HG03039 (cell line): ENCODE measurements around the gene C11orf98.
A peak's percentile ranks its signal among the peaks of the same experiment; 100 is the strongest.
"Not testable (repeated sequence)": the region's sequence is repeated elsewhere in the genome, so short reads cannot be mapped to it uniquely, and the experiment has no call there.

Experiments
- ATAC-seq: cut with Tn5 transposase; IDR thresholded peaks from one replicate; pipeline ENCODE4 v1.9.1; 2021; ENCODE audit warnings: mild to moderate bottlenecking, moderate library complexity; ENCODE audit not compliant: unreplicated experiment

Gene C11orf98

DNA sequence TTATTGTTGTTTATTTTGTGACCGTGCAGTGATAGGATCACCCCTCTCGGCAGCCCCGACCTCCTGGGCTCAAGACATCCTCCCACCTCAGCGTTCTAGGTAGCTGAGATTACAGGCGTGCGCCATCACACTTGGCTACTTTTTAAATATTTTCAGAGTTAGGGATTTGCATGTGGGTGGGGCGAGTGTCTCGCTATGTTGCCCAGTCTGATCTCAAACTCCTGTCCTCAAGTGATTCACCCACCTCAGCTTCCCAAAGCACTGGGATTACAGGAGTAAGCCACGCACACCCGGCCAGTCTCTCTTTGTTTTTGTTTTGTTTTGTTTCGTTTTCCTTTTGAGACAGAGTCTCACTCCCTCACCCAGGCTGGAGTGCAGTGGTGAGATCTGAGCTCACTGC is 10.7 kb downstream of the C11orf98 start:
- no peak for ATAC-seq

- ATAC-seq = no peak
Measured at GRCh38 chr11:62652161-62653006, 12.6 kb downstream of the C11orf98 start.

DNA sequence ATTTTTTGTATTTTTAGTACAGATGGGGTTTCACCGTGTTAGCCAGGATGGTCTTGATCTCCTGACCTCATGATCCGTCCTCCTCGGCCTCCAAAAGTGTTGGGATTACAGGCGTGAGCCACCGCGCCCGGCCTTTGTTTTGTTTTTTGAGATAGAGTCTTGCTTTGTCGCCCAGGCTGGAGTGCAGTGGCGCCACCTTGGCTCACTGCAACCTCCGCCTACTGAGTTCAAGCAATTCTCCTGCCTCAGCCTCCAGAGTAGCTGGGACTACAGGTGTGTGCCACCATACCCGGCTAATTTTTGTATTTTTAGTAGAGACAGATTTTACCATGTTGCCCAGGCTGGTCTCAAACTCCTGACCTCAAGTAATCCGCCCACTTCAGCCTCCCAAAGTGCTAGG is 14.7 kb downstream of the C11orf98 start:
- ATAC-seq = not testable (repeated sequence)

GRCh38 chr11:62649486-62649885 is 15.5 kb downstream of the C11orf98 start:
- ATAC-seq = no peak

- no peak for ATAC-seq
Measured at GRCh38 chr11:62648967-62649364, 16.0 kb downstream of the C11orf98 start.

- ATAC-seq = no peak
Measured at GRCh38 chr11:62648185-62648966, 16.6 kb downstream of the C11orf98 start.

DNA sequence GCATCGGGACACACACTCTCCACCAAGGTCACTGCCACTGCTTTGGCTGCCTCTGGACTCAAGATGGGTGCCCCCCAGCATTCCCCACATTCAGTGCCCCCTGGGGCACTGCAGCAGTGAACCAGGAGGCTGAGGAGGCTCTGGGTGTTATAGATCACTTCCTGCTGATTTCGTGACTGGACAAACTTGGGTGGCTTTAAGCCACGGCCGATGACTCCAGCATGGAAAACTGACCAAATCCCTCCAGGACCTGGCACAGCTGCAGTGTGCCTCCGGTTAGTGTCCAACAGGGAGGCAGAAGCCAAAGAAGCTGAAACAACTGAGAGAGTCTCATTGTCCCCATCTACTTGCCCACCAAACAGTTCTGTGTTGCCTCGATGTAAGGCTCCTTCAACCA is 17.4 kb downstream of the C11orf98 start:
- ATAC-seq = no peak

DNA sequence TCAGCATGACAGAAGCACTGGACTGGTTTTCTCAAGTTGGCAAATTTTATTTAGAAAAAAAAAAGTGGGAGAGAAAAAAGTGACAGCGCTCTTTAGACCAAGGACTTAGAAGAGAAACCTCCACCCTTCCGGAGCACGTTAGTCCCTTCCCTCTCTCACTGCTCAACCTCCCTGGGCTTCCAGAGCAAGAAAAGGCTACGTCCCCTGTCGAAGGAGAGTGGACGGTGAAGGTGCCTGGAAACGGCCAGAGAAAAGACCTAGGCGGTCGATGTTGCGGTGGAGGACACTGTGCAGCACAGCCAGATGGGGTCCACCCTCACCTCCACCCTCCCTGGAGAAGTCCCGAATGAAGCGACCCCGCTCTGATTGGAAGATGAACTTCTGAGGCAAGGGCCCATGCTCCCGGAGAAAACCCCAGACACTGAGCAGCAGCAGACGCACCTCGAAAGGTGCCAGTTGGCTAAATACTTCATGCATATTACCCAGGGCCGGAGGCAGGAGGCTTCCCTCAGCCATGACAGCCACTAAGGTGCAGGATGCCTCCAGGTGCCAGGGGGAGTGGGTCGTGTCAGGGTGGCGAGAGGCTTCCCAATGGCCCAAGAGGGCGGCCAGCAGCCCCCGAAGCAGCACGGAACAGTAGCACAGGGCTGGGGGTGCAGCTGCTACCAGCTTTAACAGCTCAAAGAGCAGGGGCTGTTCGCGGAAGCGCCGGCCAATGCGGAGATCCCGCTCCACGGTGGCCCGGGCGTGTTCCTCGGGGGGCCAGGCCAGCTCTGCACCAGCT is 18.0 kb downstream of the C11orf98 start:
- no peak for ATAC-seq

DNA sequence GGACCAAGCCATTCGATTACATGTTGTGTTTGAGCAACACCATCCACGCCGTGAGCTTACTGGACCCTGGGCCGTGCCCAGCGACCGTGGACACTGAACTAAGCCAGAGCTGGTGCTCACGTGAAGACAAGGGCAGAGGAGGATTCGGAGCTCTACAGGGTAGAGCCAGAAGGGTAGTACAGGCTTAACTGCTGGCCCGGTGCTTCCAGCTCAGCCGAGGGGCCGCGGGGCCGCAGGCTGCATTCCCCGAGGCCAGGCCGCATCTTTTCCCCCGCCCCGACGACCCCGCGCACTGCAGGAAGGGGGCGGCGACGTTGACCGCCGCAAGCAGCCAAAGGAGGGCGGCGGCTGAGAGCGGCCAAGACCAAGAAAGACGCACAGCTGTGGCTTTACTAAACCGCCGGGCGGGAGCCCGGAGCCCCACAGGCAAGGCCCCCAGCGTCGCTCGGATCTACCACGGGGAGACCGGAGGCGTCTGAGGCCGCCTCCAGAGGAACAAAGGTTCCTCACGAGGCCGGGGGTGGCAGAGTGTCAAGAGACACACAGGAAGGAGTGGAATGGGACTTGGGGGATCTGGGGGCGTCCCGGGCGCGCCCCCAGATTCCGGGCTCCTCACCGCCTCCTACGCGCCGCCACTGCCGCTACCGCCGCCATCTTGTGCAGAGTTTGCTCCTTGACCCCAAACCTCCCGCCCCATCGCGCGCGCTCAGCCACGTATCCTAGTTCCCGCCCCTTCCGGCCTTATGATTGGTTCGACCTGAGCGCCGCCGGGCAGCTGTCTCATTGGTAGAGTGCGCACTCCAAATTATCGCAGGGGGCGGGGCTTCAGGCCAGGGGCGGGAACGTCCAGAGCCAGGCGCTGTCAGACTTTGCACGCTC is 18.8 kb downstream of the C11orf98 start, which contains the start of gene GANAB:
Gene GANAB (minus strand): TSS at position 668 of the 879 bp plus-strand sequence. CDS start 14 bp downstream, at position 654.
- peak; percentile 83 for ATAC-seq

GRCh38 chr11:62645671-62645945 is 19.4 kb downstream of the C11orf98 start:
- ATAC-seq = no peak

- no peak for ATAC-seq
Measured at GRCh38 chr11:62644220-62644619, 20.8 kb downstream of the C11orf98 start.

DNA sequence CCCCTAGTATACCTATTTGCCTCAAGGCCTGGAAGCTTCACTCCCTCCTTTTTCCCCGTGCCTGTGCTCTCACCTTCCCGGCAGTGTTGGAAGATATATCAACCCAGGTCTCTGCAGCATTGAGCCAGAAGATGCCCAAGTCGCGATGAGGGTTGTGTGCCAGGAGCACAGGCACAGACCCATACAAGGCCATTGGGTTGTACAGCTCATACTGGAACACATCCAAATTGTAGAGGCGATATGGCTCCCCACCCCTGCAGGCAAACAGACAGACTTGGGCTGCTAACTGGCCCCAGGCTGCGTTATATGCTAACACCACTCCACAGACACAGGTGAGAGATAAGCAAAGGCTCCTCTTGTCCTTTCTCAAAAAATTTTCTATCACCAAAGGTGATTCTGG is 32.5 kb downstream of the C11orf98 start:
- ATAC-seq = no peak

GRCh38 chr11:62627713-62628112 is 37.3 kb downstream of the C11orf98 start:
- ATAC-seq = no peak

GRCh38 chr11:62622476-62623089 is 42.4 kb downstream of the C11orf98 start:
- ATAC-seq = no peak

DNA sequence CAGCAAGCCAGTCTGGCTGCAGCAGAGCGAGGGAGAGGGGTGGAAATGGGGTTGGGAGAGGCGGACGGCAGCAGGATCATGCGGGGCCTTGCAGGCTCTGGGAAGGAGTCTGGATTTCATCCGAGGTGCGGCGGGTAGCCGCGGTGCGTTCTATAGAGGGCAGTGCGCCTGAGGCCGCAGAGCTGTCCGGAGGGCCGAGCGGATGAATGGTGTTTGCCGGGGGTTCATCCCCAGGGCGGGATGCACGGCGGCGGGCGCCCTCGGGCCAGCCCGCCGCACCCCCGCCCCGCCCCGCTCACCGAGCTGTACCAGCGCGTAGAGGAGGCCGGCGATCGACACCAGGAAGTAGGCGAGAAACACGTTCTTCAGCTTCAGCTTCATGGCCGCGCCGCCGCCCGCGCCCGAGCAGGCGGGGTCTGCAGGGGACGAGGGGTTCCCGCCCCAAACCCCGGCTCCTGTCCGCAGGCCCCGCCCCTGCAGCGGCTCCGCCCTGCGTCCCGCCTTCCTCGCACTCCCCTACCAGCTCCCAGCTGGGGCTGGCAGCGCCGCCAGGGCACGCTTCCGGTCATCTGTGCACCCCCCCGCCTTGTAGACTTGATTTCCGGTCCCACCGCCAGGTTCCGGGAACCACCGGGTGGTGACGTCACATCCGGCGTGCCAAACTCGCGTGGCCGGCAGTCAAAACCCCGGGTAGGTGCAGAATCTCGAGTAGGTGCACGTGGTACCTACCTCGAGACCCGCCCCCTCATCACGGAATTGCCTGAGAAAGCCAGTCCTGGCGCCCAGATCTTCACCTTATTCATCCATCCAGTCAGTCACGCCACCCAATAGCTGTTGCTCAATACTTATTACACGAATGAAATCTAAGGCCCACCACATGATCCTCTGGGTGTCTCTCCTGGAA is 43.2 kb downstream of the C11orf98 start, which contains the start of gene B3GAT3:
Gene B3GAT3 (minus strand): TSS at position 420 of the 904 bp plus-strand sequence. CDS start 39 bp downstream, at position 381.
- ATAC-seq = peak; percentile 88

- ATAC-seq = no peak
Measured at GRCh38 chr11:62621027-62621566, 43.9 kb downstream of the C11orf98 start.

- not testable (repeated sequence) for ATAC-seq
Measured at GRCh38 chr11:62616957-62617356, 48.1 kb downstream of the C11orf98 start.

DNA sequence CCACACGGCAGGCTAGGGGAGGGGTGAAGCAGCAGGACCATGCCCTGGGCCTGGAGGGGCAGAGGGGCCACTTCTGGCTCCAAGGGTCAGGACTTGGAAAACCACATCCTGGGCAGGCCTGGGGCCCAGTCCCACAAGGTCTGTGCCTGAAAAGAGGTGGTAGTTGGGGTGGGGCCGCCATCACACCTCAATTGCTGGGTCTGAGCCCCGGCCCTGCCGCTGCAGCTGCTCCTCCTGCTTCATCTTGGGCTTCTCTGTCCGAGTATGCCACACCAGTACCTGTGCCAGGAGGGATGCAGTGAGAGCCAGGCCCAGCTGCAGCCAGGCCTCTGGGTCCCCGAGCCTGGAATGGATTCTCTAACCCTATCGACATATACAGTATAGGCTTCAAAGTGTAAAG is 49.5 kb downstream of the C11orf98 start:
- ATAC-seq = no peak
